DOHH2 (cell line): ENCODE data around the gene RAPGEF3.
A peak's percentile ranks its signal among the peaks of the same experiment; 100 is the strongest.

Source experiments
- H3F3A ChIP-seq: fragments of 200-600 bp; sonication (generic), shearing (Covaris generic); 2 replicates; pipeline ENCODE4 v1.6.0; 2016; ENCODE audit warnings: antibody characterized with exemption, mild to moderate bottlenecking; ENCODE audit not compliant: control insufficient read depth, insufficient read depth
- H3K27ac ChIP-seq: fragments of 200-600 bp; sonication (generic); 2 replicates; pipeline ENCODE4 v1.5.1; 2014; ENCODE audit warnings: low read depth, mild to moderate bottlenecking, low read length, moderate library complexity
- H3K27me3 ChIP-seq: fragments of 200-600 bp; sonication (generic); 2 replicates; pipeline ENCODE4 v1.6.1; 2014; ENCODE audit warnings: mild to moderate bottlenecking, low read length, mixed read lengths; ENCODE audit not compliant: control insufficient read depth
- H3K36me3 ChIP-seq: fragments of 200-600 bp; sonication (generic); 2 replicates; pipeline ENCODE4 v1.6.1; 2014; ENCODE audit warnings: mild to moderate bottlenecking, low read length, moderate library complexity, mixed read lengths; ENCODE audit not compliant: control insufficient read depth
- H3K4me1 ChIP-seq: fragments of 200-600 bp; sonication (generic); 2 replicates; pipeline ENCODE4 v1.6.1; 2014; ENCODE audit warnings: mild to moderate bottlenecking, low read length, mixed read lengths; ENCODE audit not compliant: control insufficient read depth
- H3K4me2 ChIP-seq: fragments of 200-600 bp; sonication (generic); 2 replicates; pipeline ENCODE4 v1.6.0; 2014; ENCODE audit warnings: mild to moderate bottlenecking, low read length, moderate library complexity
- H3K4me3 ChIP-seq: fragments of 200-600 bp; sonication (generic); 2 replicates; pipeline ENCODE4 v1.5.1; 2014; ENCODE audit warnings: mild to moderate bottlenecking, low read length, mixed read lengths
- H3K79me2 ChIP-seq: fragments of 200-600 bp; sonication (generic); 2 replicates; pipeline ENCODE4 v1.6.1; 2014; ENCODE audit warnings: mild to moderate bottlenecking, low read length, mixed read lengths; ENCODE audit not compliant: control insufficient read depth
- H3K9me2 ChIP-seq: fragments of 200-600 bp; sonication (generic); replicated peaks from 2 replicates; pipeline ENCODE4 v1.6.1; 2014; ENCODE audit warnings: mild to moderate bottlenecking, low read length, mixed read lengths; ENCODE audit not compliant: control insufficient read depth
- H3K9me3 ChIP-seq: fragments of 200-600 bp; sonication (generic); 2 replicates; pipeline ENCODE4 v1.6.1; 2014; ENCODE audit warnings: antibody characterized with exemption, low read length, mixed read lengths; ENCODE audit not compliant: control insufficient read depth, insufficient read depth
- H4K20me1 ChIP-seq: fragments of 200-600 bp; sonication (generic); 2 replicates; pipeline ENCODE4 v1.6.0; 2014; ENCODE audit warnings: low read depth, mild to moderate bottlenecking, antibody characterized with exemption, low read length, moderate library complexity; ENCODE audit not compliant: control insufficient read depth, insufficient read depth
- CTCF ChIP-seq: fragments of 200-600 bp; sonication (generic); IDR thresholded peaks from one replicate; pipeline ENCODE4 v1.5.1; 2014; ENCODE audit warnings: antibody characterized with exemption, mild to moderate bottlenecking, low read depth, low read length; ENCODE audit not compliant: poor library complexity, severe bottlenecking
- EZH2phosphoT487 ChIP-seq: fragments of 200-600 bp; sonication (generic); IDR thresholded peaks from 2 replicates; pipeline ENCODE4 v1.6.1; 2017; ENCODE audit warnings: borderline replicate concordance, mild to moderate bottlenecking, antibody characterized with exemption, low read length, moderate library complexity, mixed read lengths

The RAPGEF3 gene

DNA sequence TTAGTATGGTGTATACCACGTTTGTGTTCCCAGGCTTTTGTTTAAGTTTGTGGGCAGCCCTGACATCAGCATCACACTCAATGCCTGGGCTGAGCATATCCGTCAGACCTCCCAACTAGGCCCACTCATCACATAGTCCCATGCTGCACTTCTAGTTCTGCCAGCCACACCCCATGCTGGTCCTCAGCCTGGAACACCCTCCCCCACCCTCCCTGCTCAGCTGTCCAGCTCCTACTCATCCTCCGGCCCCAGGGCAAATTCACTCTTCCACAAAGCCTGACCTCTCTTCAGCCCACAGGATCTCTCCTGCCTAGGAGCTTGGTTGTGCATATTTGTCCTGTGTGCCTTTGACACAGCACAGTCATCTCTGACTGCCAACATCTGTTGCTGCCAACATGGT lies 29.4 kb downstream of the RAPGEF3 start:
- Histone ChIP-seq H3K9me3 (no peaks in the 10 kb centered on the region), H3F3A (no peaks in the 10 kb centered on the region), H3K79me2 (no peaks in the 10 kb centered on the region), H3K9me2 (no peaks in the 10 kb centered on the region), H4K20me1 (no peaks in the 10 kb centered on the region), H3K36me3 (no peaks in the 10 kb centered on the region), H3K4me1 (peaks cover 27% of the 10 kb centered on the region), H3K27me3 (no peaks in the 10 kb centered on the region), H3K4me2 (no peak overlapping the region), H3K27ac (no peak overlapping the region), H3K4me3 (no peak overlapping the region)
- no peak for TF ChIP-seq EZH2phosphoT487

DNA sequence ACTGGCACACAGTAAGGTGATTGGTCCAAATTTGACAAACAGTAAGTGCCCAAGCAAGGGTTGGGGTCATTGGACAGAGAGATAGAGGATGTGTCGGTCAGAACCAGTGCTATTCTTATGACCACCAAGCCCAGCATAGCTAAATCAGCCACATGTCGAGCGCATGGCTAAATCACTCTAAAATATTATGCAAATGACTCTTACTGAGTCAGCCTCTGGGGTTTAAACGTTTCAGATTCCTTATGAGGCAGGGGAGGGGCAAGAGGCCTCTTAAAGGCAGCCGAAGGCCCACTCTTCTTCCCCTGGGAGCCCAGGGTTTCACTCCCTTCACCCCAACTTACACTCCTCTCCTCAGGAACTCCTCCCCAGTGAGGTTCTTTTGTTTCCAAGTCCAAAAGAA lies 32.8 kb downstream of the RAPGEF3 start:
- H3K4me1 ChIP-seq = peaks cover 27% of the 10 kb centered on the region
- TF ChIP-seq EZH2phosphoT487 = no peak

DNA sequence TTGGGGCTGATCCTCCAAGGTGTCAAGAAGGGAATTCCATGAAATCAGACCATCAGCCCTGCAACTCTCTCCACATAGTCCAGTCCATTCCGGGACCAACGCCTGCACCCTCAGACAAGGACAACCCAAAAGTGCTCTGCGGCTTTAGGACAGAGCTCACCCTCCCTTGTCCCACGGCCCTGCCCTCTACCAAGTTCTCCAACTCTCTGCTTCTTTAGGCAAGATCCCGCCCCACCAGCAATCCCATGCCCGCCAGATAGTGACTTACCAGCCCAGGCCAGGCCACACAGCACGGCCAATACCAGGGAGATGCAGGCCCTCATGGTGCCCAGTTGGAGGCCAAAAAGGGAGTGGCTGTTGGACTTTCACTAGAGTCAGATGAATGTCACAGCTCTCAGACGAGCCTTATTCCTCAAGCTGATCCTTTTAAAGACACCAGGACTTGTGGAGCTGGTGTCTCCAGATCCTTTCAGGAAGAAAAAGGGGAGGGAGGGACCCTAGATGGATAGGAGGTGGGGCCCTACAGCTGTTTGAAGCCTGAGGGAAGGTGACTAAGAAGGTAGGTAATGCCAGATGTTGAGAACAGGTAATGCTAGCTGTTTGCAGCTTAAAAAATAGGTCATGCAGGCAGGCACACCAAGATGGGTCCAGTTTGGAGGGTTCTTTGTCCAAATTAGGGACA lies 33.4 kb downstream of the RAPGEF3 start, which contains the start of gene ENDOU:
Gene ENDOU (minus strand): TSS at position 400 of the 682 bp plus-strand sequence. CDS start 77 bp downstream, at position 323.
- Histone ChIP-seq H3K9me2 (no peaks in the 10 kb centered on the region), H3K9me3 (no peaks in the 10 kb centered on the region), H3K36me3 (no peaks in the 10 kb centered on the region), H4K20me1 (no peaks in the 10 kb centered on the region), H3K4me1 (peaks cover 27% of the 10 kb centered on the region), H3K27me3 (no peaks in the 10 kb centered on the region), H3F3A (no peaks in the 10 kb centered on the region), H3K4me3 (peak within 1 kb of the TSS; percentile 56), H3K79me2 (no peaks in the 10 kb centered on the region), H3K27ac (peak within 1 kb of the TSS; percentile 51), H3K4me2 (peak within 1 kb of the TSS; percentile 55)
- TF ChIP-seq CTCF (no peak), EZH2phosphoT487 (no peak)

More for the DNA sequence above, 32.8 kb downstream of the RAPGEF3 start:
- H3K4me3 ChIP-seq = peak overlapping the region; percentile 56
- no peaks in the 10 kb centered on the region for H3F3A ChIP-seq
- H3K79me2 ChIP-seq = no peaks in the 10 kb centered on the region
- no peaks in the 10 kb centered on the region for H3K9me2 ChIP-seq
- no peaks in the 10 kb centered on the region for H3K36me3 ChIP-seq
- H3K9me3 ChIP-seq = no peaks in the 10 kb centered on the region
- no peaks in the 10 kb centered on the region for H3K27me3 ChIP-seq
- H3K4me2 ChIP-seq = peak overlapping the region; percentile 55
- no peaks in the 10 kb centered on the region for H4K20me1 ChIP-seq
- peak overlapping the region; percentile 51 for H3K27ac ChIP-seq

GRCh38 chr12:47722941-47723631 lies 35.6 kb downstream of the RAPGEF3 start:
- Histone ChIP-seq H3K4me3 (no peak overlapping the region), H4K20me1 (no peaks in the 10 kb centered on the region), H3K9me3 (no peaks in the 10 kb centered on the region), H3K9me2 (no peaks in the 10 kb centered on the region), H3K79me2 (no peaks in the 10 kb centered on the region), H3K36me3 (no peaks in the 10 kb centered on the region), H3F3A (peaks cover 4% of the 10 kb centered on the region; the same call in 1 of the 2 replicates), H3K27me3 (no peaks in the 10 kb centered on the region), H3K4me1 (peaks cover 28% of the 10 kb centered on the region), H3K27ac (no peak overlapping the region), H3K4me2 (no peak overlapping the region)
- TF ChIP-seq EZH2phosphoT487 (no peak), CTCF (no peak)
